Middle frontal gyrus (tissue), 1 donor: ENCODE results near the gene LRCH1.

ENCODE experiments used
- DNase-seq: peaks from one replicate; pipeline ENCODE4 v3.0.0-alpha.2; 2015; ENCODE audit warnings: low spot score; ENCODE audit errors: extremely low spot score

The LRCH1 gene

DNA sequence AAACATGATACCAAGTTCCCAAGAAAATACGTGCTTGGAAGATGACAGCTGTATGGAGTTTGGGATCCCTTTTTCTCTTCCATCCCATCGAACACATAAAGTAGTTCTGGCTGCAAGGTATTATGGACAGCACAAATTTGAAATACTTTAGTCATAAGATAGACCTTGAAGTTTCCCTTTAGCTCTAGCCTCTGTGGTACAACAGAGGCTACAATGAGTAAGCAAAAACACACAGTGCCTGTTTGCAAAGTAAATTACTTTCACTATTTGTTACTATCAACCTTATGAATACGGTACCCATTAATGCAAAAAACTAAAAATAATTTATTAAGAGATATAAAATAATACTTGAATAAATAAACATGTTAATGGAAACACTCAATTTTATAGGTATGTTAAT is 21.0 kb upstream of the LRCH1 start:
- no peak for DNase-seq

- DNase-seq, result no peak
These were observed 18.0 kb upstream of the LRCH1 start for GRCh38 chr13:46535002-46535401.

DNA sequence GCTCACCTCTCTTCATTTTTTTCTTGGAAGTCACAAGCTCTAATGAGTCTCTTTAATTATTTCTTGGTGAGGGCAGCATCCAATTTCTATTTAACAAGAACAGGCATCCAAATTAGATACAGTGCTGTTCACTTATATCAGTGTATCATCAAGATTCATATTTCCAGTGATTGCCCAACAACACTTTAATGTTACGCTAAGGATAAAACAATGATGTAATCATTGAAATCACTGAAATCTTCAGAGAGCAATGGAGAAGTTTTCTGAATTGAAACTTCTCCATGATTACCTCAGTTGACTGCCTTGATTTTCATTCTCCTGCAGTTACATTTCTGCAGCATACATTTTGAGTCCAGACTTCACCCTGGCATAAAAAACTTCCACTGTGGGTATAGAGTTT is 17.1 kb upstream of the LRCH1 start:
- DNase-seq, result no peak

- DNase-seq, result no peak
These were observed 16.6 kb upstream of the LRCH1 start for GRCh38 chr13:46536341-46536740.

GRCh38 chr13:46539231-46539630 is 13.7 kb upstream of the LRCH1 start:
- no peak for DNase-seq

DNA sequence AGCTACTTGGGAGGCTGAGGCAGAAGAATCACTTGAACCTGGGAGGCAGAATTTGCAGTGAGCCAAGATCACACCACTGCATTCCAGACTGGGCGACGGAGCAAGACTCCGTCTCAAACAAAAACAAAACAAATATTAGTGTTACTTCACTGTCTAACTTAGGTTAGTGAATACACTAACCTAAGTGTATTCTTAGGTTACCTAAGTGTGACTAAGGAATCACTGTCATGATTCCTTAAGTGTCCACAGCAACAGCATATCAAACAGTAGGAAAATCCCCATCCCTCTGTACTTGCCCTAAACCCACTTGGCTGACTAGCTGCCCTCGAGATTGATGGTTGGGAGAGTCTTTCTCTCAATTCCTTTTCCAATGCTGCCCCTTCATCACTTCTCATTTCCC is 11.8 kb upstream of the LRCH1 start:
- no peak for DNase-seq

GRCh38 chr13:46542833-46543232 is 10.1 kb upstream of the LRCH1 start:
- DNase-seq, result no peak

DNA sequence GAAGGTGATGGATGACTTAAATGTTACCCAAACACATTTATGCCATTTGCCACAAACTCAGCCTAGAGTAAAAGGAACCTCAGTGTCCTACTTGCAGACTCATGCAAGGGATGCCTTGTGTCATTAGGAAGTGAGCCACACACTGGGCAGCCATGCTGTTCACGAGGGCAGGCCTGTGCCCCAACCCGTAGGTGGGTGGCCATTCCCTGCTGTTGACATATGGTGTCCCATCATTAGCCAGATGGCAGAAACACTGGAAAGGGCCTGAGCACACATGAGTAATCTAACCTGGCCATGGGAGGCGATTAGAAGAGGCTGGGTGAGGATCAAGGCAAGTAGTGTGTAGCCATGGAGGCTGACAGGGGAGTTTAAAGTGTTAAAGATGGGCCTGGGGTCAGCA is 9.7 kb upstream of the LRCH1 start:
- no peak for DNase-seq

GRCh38 chr13:46544208-46544607 is 8.8 kb upstream of the LRCH1 start:
- no peak for DNase-seq

- no peak for DNase-seq
These were observed 8.2 kb upstream of the LRCH1 start for GRCh38 chr13:46544811-46545210.

- no peak for DNase-seq
These were observed 6.7 kb upstream of the LRCH1 start for GRCh38 chr13:46546084-46546768.

- no peak for DNase-seq
These were observed 2.1 kb upstream of the LRCH1 start for GRCh38 chr13:46550822-46551221.

- DNase-seq, result no peak
These were observed 1.3 kb upstream of the LRCH1 start for GRCh38 chr13:46551410-46552302.

DNA sequence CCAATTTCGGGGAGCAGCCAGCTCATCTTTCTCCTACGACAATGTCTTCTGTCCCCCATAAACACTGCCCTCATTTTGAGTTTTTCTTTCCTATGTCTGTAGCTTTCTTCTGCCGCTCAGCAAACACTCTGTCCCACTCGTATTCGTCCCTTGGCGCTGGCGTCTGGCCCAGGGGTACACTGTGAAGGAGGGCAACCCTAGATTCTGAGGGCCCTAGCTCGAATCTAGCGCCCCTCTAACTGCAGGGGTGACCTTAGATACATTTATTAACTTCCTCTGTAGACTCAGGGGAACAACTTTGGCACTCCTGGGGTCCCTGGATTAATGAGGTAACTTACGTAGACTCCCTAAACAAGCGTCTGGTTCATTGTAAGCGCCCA is 677 bp upstream of the LRCH1 start:
- no peak for DNase-seq

GRCh38 chr13:46553521-46553885 is 533 bp downstream of the LRCH1 start:
- no peak for DNase-seq

DNA sequence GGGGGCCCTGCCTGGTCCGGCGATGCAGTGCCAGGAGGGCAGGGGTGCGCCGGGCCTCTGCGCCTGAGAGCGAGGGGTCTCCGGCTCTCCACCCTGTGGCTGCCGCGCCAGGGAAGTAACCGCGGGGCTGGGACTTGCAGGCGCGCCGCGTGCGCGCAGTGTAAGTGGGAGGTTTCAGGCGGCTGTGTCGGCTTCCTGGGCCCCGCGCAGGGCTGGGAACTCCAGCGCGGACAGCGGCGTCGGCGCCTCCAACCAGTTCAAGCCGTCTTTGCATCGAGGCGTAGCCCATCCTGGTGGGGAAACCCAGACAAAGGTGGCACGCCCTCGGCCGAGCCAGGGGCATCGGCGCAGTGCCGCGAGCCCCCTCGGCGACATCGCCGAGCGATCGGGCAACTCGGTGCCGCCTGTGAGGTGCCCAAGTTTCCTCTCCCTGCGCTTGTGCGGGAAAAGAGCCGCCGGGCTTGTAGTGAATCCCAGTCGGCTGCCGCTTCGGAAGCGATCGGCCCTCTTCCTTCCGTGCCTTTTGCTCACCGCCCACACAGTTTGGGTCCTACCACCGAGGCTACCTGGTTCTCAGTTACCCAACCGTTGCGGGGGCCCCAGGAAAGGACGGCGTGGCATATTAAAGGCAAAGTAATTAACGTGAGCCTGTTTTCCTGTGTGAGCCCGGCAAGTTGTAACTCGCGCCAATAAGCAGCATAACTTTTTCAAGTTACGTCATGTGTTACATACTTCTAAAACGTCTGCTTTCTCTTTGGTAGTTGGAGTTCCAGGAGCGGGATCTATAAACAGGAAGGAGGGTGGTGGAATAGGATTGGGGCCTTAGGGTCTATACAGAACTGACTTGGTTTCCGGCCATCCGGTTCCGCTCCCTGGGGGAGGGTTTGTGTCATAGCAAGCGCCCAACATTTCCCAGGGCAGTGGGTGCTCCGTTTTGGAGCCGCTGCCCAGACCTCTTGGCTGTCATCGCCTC is 1.2 kb downstream of the LRCH1 start:
- no peak for DNase-seq

GRCh38 chr13:46554951-46555350 is 2.0 kb downstream of the LRCH1 start:
- no peak for DNase-seq

- DNase-seq, result no peak
These were observed 2.9 kb downstream of the LRCH1 start for GRCh38 chr13:46555722-46556417.

GRCh38 chr13:46556418-46556779 is 3.4 kb downstream of the LRCH1 start:
- no peak for DNase-seq

DNA sequence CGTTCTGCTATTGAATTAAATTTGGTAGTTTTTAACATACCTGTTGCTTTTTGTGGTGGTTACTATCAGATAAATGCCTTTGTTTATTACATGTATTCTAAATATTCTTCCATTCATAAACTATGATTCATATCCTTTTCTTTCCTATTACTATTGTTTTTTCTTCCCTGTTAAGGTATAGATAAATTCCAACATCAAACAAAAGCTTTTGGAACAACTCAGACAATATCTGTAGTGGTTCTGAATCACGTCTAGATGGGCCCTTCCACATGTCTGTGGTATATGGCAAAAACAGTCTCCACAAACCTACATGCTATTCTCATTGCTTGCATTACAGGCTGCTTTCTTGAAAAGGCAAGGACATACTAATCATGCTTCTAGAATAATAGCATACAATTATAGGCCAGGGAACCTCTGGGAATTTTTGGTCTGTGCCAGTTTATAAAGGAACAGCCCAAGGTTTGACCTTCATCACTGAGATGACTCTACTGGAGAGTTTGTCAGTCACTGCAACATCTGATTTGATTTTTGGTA is 6.4 kb downstream of the LRCH1 start:
- no peak for DNase-seq

DNA sequence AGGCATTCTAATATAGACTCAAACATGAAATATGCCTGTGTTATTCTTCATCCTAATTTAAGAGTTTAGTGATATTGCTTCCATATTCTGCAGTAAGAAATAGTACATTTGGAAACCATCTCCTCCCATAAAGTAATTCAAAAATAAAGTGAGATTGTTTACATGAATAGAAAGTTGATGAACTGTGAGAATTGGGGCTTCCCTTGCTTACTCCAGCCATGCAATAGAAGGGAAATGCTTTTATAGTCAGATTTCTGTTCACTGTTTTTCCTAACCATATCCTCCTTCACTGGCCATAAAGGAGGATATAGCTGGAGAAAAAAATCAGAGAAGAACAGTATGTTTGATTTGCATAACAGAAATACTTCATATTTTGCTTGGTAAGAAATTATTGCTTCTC is 7.8 kb downstream of the LRCH1 start:
- DNase-seq, result no peak
